Trophoblast cell (in vitro differentiated cells and primary cell): ENCODE measurements around the gene MVP.
A peak's percentile ranks its signal among the peaks of the same experiment; 100 is the strongest.

Source experiments
- DNase-seq, 2 donors: peaks; one replicate each; pipeline ENCODE4 v3.0.0-alpha.2; 2016
- H2AFZ ChIP-seq: 2 replicates; pipeline ENCODE4 v1.6.1; 2013; ENCODE audit warnings: low read length, moderate library complexity, mild to moderate bottlenecking; ENCODE audit not compliant: insufficient read depth, poor library complexity
- H2AK5ac ChIP-seq: 2 replicates; pipeline ENCODE4 v1.6.1; 2013; ENCODE audit warnings: mild to moderate bottlenecking, low read length
- H2BK120ac ChIP-seq: 2 replicates; pipeline ENCODE4 v1.6.1; 2013; ENCODE audit warnings: low read length, mild to moderate bottlenecking, moderate library complexity; ENCODE audit not compliant: insufficient read depth, poor library complexity
- H2BK12ac ChIP-seq: 2 replicates; pipeline ENCODE4 v1.6.1; 2013; ENCODE audit warnings: mild to moderate bottlenecking, low read length, moderate library complexity
- H2BK5ac ChIP-seq: 2 replicates; pipeline ENCODE4 v1.6.1; 2013; ENCODE audit warnings: low read length, low read depth, moderate library complexity, mild to moderate bottlenecking; ENCODE audit not compliant: poor library complexity
- H3K14ac ChIP-seq: 2 replicates; pipeline ENCODE4 v1.6.1; 2013; ENCODE audit warnings: mild to moderate bottlenecking, low read length
- H3K18ac ChIP-seq: 2 replicates; pipeline ENCODE4 v1.6.1; 2013; ENCODE audit warnings: mild to moderate bottlenecking, low read length
- H3K23ac ChIP-seq: 2 replicates; pipeline ENCODE4 v1.6.1; 2013; ENCODE audit warnings: low read length
- H3K27ac ChIP-seq: 2 replicates; pipeline ENCODE4 v1.5.1; 2013; ENCODE audit warnings: low read depth, mild to moderate bottlenecking, inconsistent platforms, low read length, moderate library complexity
- H3K27me3 ChIP-seq: 2 replicates; pipeline ENCODE4 v1.6.1; 2013; ENCODE audit warnings: inconsistent platforms, mild to moderate bottlenecking, low read length, moderate library complexity; ENCODE audit not compliant: insufficient read depth
- H3K36me3 ChIP-seq, 2 experiments: 1 replicate in 1 of 2; 2 replicates in 1 of 2; pipeline ENCODE4 v1.6.1; 2013; ENCODE audit warnings: low read length in 2 of 2, mild to moderate bottlenecking in 2 of 2, moderate library complexity in 1 of 2; ENCODE audit not compliant: insufficient read depth in 2 of 2, control insufficient read depth in 1 of 2
- H3K4ac ChIP-seq: 2 replicates; pipeline ENCODE4 v1.6.1; 2013; ENCODE audit warnings: low read depth, mild to moderate bottlenecking, low read length, moderate library complexity
- H3K4me1 ChIP-seq, 2 experiments: 1 replicate in 1 of 2; 2 replicates in 1 of 2; pipeline ENCODE4 v1.6.1; 2013; ENCODE audit warnings: low read length in 2 of 2, mild to moderate bottlenecking in 2 of 2, moderate library complexity in 1 of 2; ENCODE audit not compliant: insufficient read depth in 2 of 2, control insufficient read depth in 1 of 2
- H3K4me2 ChIP-seq: 2 replicates; pipeline ENCODE4 v1.6.1; 2013; ENCODE audit warnings: inconsistent platforms, mild to moderate bottlenecking, low read length, moderate library complexity
- H3K4me3 ChIP-seq: 2 replicates; pipeline ENCODE4 v1.5.1; 2013; ENCODE audit warnings: mild to moderate bottlenecking, low read depth, low read length, inconsistent platforms
- H3K79me1 ChIP-seq: one replicate; pipeline ENCODE4 v1.6.1; 2013; ENCODE audit warnings: low read length
- H3K79me2 ChIP-seq: 2 replicates; pipeline ENCODE4 v1.6.1; 2013; ENCODE audit warnings: low read length, mild to moderate bottlenecking; ENCODE audit not compliant: control insufficient read depth, insufficient read depth, poor library complexity
- H3K9ac ChIP-seq: 2 replicates; pipeline ENCODE4 v1.6.1; 2013; ENCODE audit warnings: mild to moderate bottlenecking, low read length
- H3K9me3 ChIP-seq: 2 replicates; pipeline ENCODE4 v1.6.1; 2013; ENCODE audit warnings: low read depth, mild to moderate bottlenecking, control low read depth, inconsistent platforms, low read length; ENCODE audit not compliant: insufficient read depth
- H4K12ac ChIP-seq: 2 replicates; pipeline ENCODE4 v1.6.1; 2013; ENCODE audit warnings: low read depth, mild to moderate bottlenecking, low read length, moderate library complexity
- H4K8ac ChIP-seq: 2 replicates; pipeline ENCODE4 v1.6.1; 2013; ENCODE audit warnings: low read depth, mild to moderate bottlenecking, low read length, moderate library complexity
- H4K91ac ChIP-seq: one replicate; pipeline ENCODE4 v1.6.1; 2013; ENCODE audit warnings: low read depth, mild to moderate bottlenecking, low read length, moderate library complexity
- WGBS: extraction: QIAGEN DNeasy Blood & Tissue Kit; methylation state at CpG from one replicate; pipeline ENCODE4 v1.1.7; 2013; ENCODE audit warnings: missing lambda C conversion rate; ENCODE audit not compliant: insufficient read length, insufficient coverage; ENCODE audit errors: extremely low coverage; 5-methylcytosine and 5-hydroxymethylcytosine counted together

MVP gene

DNA sequence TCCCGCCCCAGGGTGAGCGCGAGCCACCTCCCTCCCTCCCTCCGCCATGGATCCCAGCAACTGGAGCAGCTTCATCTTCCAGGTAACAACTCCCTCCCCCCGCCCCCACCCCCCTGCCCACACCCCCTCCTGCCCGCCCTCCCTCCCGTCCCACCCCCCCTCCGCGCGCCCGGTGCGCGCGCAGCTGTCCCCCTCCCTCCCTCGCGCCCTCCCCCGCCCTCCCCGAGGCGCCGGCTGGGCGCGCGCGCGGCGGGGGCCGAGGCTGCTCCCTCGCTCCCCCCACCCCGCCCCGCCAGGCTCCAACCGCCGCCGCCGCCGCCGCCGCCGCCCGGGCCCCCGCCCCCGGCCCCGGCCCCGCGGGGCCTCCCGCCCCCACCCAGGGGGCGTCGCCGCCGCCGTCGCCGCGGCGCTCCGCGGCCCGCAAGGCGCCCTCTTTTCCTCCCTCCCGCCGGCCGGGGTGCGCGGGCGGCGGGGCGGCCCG, 14.1 kb upstream of the MVP start, which contains the start of gene MAZ:
MAZ (plus strand) TSS at position 431 of the 481 bp plus-strand sequence. CDS start 173 bp downstream, outside the sequence.
- no peak for DNase-seq
- peaks cover 18% of the 10 kb centered on the region for H3K79me1 ChIP-seq
- H2AFZ ChIP-seq = peak within 1 kb of the TSS; percentile 62
- peak within 1 kb of the TSS; percentile 81 for H2BK120ac ChIP-seq
- H3K27me3 ChIP-seq = no peaks in the 10 kb centered on the region
- peak within 1 kb of the TSS; percentile 91 for H4K8ac ChIP-seq
- H3K36me3 ChIP-seq = peaks cover 47 to 49% of the 10 kb centered on the region in 2 experiments
- H3K79me2 ChIP-seq = peaks cover 22% of the 10 kb centered on the region
- peaks cover 4% of the 10 kb centered on the region for H3K9me3 ChIP-seq
- H4K91ac ChIP-seq = peak within 1 kb of the TSS; percentile 91
- H3K4me1 ChIP-seq = peaks cover 21 to 30% of the 10 kb centered on the region in 2 experiments
- peak within 1 kb of the TSS; percentile 79 for H3K18ac ChIP-seq
- peak within 1 kb of the TSS; percentile 77 for H3K4me2 ChIP-seq
- H3K4me3 ChIP-seq = peak within 1 kb of the TSS; percentile 79
- peak within 1 kb of the TSS; percentile 97 for H3K14ac ChIP-seq
- H2BK12ac ChIP-seq = no peak within 1 kb of the TSS
- no peak within 1 kb of the TSS for H3K23ac ChIP-seq
- H4K12ac ChIP-seq = peak within 1 kb of the TSS; percentile 67
- peak within 1 kb of the TSS; percentile 87 for H3K27ac ChIP-seq
- H2BK5ac ChIP-seq = peak within 1 kb of the TSS; percentile 87
- peak within 1 kb of the TSS; percentile 62 for H3K4ac ChIP-seq
- peak within 1 kb of the TSS; percentile 48 for H3K9ac ChIP-seq
- H2AK5ac ChIP-seq = peak within 1 kb of the TSS; percentile 70
- no CpG with 5 or more reads among the region's 67 CpGs for WGBS

DNA sequence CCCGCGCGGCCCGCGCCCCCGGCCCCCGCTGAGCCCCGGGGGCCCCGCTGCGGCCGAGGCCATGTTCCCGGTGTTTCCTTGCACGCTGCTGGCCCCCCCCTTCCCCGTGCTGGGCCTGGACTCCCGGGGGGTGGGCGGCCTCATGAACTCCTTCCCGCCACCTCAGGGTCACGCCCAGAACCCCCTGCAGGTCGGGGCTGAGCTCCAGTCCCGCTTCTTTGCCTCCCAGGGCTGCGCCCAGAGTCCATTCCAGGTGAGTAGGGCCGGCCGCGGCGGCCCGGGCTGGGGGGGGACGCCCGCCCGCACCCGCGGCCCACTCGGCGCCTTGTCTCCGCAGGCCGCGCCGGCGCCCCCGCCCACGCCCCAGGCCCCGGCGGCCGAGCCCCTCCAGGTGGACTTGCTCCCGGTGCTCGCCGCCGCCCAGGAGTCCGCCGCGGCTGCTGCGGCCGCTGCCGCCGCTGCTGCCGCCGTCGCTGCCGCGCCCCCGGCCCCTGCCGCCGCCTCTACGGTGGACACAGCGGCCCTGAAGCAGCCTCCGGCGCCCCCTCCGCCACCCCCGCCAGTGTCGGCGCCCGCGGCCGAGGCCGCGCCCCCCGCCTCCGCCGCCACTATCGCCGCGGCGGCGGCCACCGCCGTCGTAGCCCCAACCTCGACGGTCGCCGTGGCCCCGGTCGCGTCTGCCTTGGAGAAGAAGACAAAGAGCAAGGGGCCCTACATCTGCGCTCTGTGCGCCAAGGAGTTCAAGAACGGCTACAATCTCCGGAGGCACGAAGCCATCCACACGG, 13.4 kb upstream of the MVP start:
- H3K9me3 ChIP-seq = peaks cover 4% of the 10 kb centered on the region
- H3K79me2 ChIP-seq = peaks cover 22% of the 10 kb centered on the region
- peaks cover 24% of the 10 kb centered on the region for H3K79me1 ChIP-seq
- peak overlapping the region; percentile 79 for H3K4me3 ChIP-seq
- peak overlapping the region; percentile 62 for H2AFZ ChIP-seq
- H3K18ac ChIP-seq = peak overlapping the region; percentile 79
- peak in 1 of 2 donors; percentile 52 for DNase-seq
- peak overlapping the region; percentile 70 for H2AK5ac ChIP-seq
- peak overlapping the region; percentile 52 for H3K4me2 ChIP-seq
- peak overlapping the region; percentile 87 for H3K27ac ChIP-seq
- H2BK12ac ChIP-seq = no peak overlapping the region
- WGBS = no CpG with 5 or more reads among the region's 99 CpGs
- no peaks in the 10 kb centered on the region for H3K27me3 ChIP-seq
- peak overlapping the region; percentile 91 for H4K91ac ChIP-seq
- H3K9ac ChIP-seq = peak overlapping the region; percentile 48
- H2BK5ac ChIP-seq = peak overlapping the region; percentile 87
- peak overlapping the region; percentile 81 for H2BK120ac ChIP-seq
- H3K36me3 ChIP-seq = peaks cover 41 to 42% of the 10 kb centered on the region in 2 experiments
- H4K12ac ChIP-seq = peak overlapping the region; percentile 67
- H3K23ac ChIP-seq = no peak overlapping the region
- H3K4ac ChIP-seq = peak overlapping the region; percentile 62
- peaks cover 21 to 35% of the 10 kb centered on the region in 2 experiments for H3K4me1 ChIP-seq
- peak overlapping the region; percentile 91 for H4K8ac ChIP-seq
- peak overlapping the region; percentile 97 for H3K14ac ChIP-seq

DNA sequence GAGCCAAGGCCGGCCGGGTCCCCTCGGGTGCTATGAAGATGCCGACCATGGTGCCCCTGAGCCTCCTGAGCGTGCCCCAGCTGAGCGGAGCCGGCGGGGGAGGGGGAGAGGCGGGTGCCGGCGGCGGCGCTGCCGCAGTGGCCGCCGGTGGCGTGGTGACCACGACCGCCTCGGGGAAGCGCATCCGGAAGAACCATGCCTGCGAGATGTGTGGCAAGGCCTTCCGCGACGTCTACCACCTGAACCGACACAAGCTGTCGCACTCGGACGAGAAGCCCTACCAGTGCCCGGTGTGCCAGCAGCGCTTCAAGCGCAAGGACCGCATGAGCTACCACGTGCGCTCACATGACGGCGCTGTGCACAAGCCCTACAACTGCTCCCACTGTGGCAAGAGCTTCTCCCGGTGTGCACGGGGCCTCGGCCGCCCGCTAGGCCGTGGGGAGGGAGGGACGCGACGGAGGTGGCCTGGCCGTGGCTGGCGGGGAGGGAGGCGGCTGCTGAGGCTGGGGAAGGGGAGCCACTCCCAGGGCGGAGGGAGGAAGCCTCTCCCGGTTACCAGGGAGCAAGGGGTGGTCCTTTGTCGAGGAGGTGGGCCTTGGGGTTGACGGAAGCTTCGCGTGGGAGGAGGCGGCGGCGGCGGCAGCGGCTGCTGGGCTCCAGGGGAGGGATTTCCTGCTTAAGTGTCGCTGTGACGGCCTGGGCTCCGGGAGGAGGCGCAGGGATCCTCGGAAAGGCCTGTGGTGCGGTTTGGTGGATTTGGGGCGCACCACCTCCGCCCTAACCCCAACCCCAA, 12.6 kb upstream of the MVP start:
- H2BK120ac ChIP-seq = peak overlapping the region; percentile 81
- peak overlapping the region; percentile 12 for H2BK12ac ChIP-seq
- H3K36me3 ChIP-seq = peaks cover 36 to 37% of the 10 kb centered on the region in 2 experiments
- H2AK5ac ChIP-seq = peak overlapping the region; percentile 59
- peak overlapping the region; percentile 52 for H3K4me2 ChIP-seq
- peak overlapping the region; percentile 87 for H3K27ac ChIP-seq
- WGBS = no CpG with 5 or more reads among the region's 69 CpGs
- H3K27me3 ChIP-seq = no peaks in the 10 kb centered on the region
- peak overlapping the region; percentile 68 for H3K9ac ChIP-seq
- H3K18ac ChIP-seq = peak overlapping the region; percentile 79
- peak overlapping the region; percentile 97 for H3K14ac ChIP-seq
- no peak overlapping the region for H3K23ac ChIP-seq
- peaks cover 22% of the 10 kb centered on the region for H3K79me2 ChIP-seq
- H3K9me3 ChIP-seq = peaks cover 4% of the 10 kb centered on the region
- H3K4me3 ChIP-seq = peak overlapping the region; percentile 79
- H2AFZ ChIP-seq = peak overlapping the region; percentile 62
- peaks cover 21 to 42% of the 10 kb centered on the region in 2 experiments for H3K4me1 ChIP-seq
- H3K79me1 ChIP-seq = peaks cover 28% of the 10 kb centered on the region
- H2BK5ac ChIP-seq = peak overlapping the region; percentile 87
- H4K8ac ChIP-seq = peak overlapping the region; percentile 56
- H4K12ac ChIP-seq = peak overlapping the region; percentile 67
- peak overlapping the region; percentile 62 for H3K4ac ChIP-seq
- DNase-seq = peak; percentile 82
- peak overlapping the region; percentile 91 for H4K91ac ChIP-seq

DNA sequence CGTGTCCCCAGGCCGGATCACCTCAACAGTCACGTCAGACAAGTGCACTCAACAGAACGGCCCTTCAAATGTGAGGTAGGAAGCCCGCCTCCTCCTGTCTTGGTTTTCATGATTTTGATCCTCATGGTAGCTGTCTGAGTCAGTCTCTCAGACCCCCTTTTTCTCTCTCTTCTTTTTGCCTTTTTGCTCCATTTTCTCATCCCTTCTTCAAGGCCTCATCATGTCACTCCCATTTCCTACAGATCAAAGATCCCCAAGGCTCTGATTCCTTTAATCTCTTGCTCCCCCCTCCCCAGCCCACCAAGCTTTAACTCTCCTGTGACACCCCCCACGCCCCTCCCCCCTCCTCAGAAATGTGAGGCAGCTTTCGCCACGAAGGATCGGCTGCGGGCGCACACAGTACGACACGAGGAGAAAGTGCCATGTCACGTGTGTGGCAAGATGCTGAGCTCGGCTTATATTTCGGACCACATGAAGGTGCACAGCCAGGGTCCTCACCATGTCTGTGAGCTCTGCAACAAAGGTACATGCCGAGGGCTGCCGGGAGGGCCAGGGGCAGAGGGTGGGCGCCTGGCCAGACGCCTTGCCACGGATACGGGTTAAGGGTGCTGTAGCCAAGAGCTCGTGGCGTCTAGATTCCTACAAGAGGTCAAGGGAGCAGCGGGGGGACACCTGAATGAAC, 11.9 kb upstream of the MVP start:
- H3K9me3 ChIP-seq = peaks cover 4% of the 10 kb centered on the region
- no peak overlapping the region for H2AFZ ChIP-seq
- H2BK5ac ChIP-seq = peak overlapping the region; percentile 17
- peak overlapping the region; percentile 52 for H3K4me2 ChIP-seq
- H4K8ac ChIP-seq = peak overlapping the region; percentile 15
- H4K91ac ChIP-seq = peak overlapping the region; percentile 4
- H3K18ac ChIP-seq = peak overlapping the region; percentile 32
- H3K4ac ChIP-seq = peak overlapping the region; percentile 62
- no CpG with 5 or more reads among the region's 25 CpGs for WGBS
- H3K36me3 ChIP-seq = peaks cover 30 to 32% of the 10 kb centered on the region in 2 experiments
- peak overlapping the region; percentile 79 for H3K4me3 ChIP-seq
- H2BK12ac ChIP-seq = no peak overlapping the region
- no peak overlapping the region for H2BK120ac ChIP-seq
- no peak overlapping the region for H4K12ac ChIP-seq
- H3K79me2 ChIP-seq = peaks cover 22% of the 10 kb centered on the region
- H2AK5ac ChIP-seq = peak overlapping the region; percentile 25
- peak overlapping the region; percentile 41 for H3K27ac ChIP-seq
- H3K79me1 ChIP-seq = peaks cover 28% of the 10 kb centered on the region
- H3K14ac ChIP-seq = peak overlapping the region; percentile 50
- peak overlapping the region; percentile 68 for H3K9ac ChIP-seq
- DNase-seq = no peak
- no peak overlapping the region for H3K23ac ChIP-seq
- H3K27me3 ChIP-seq = no peaks in the 10 kb centered on the region
- H3K4me1 ChIP-seq = peaks cover 25 to 46% of the 10 kb centered on the region in 2 experiments
